ENCODE measurements around the gene KBTBD2. TPM values are rescaled to one million over a fixed set of nuclear protein-coding genes. Genes with fewer than 3 reads are reported as not detected.

The KBTBD2 gene
- 10 to 100 TPM; 24.3 to 38.9 (median 35.5) TPM for total RNA-seq

DNA sequence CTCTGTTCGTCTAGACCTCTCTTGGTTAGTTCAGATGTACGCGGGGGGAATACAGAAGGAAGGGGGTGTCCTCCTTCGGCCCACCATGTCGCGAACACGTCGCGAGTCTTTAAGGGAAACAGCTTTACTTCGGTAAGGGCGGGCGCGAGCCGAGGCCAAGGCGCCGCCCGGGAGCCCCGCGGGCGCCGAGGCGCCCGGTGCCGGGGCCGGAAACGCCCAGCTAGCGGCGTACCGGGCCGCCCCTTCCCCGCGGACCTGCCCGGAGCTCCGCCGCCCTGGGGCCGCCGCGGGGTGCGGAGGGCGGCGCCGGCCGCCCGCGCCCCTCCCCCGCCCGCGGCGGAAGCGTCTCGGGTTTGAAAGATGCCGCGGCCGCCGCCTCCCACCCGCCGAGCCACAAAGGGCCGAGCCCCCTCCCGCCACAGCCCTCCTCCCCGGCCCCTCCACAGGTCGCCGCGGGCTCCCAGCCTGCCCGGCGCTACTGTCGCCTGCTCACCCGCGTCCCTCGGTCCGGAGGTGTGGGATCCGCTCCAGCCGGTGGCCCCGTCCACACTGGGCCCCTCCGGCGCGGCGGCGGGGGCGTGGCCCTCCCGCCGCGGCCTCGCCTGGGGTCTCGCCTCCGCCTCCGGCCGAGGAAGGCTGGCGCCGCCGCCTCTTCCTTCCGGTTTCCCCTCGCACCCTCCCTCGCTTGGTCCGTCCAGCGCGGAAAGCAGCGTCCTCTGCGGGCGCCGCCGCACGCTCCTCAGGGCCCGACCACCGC lies at the start of gene KBTBD2:
KBTBD2 (minus strand) TSS at position 718 of the 757 bp plus-strand sequence. CDS start 12,156 bp downstream, outside the sequence.
- H3K4me3 ChIP-seq (ENCODE audit: low read depth, poor library complexity, severe bottlenecking) = peak within 1 kb of the TSS; percentile 89
- WGBS, 2 donors = 0 to 1% methylated on average over 32 to 78 of the region's 104 CpGs
- DNase-seq (ENCODE audit: low spot score in 2 of 2) = peak; percentile 79 to 96
- intact Hi-C loops (cut with DNase I; ENCODE audit: low total_unique reads) = loop anchor here (5.0 kb wide), 1 partner anchor 51 kb away; no protein-coding TSS in a partner anchor
- TF ChIP-seq, protein P1, sequence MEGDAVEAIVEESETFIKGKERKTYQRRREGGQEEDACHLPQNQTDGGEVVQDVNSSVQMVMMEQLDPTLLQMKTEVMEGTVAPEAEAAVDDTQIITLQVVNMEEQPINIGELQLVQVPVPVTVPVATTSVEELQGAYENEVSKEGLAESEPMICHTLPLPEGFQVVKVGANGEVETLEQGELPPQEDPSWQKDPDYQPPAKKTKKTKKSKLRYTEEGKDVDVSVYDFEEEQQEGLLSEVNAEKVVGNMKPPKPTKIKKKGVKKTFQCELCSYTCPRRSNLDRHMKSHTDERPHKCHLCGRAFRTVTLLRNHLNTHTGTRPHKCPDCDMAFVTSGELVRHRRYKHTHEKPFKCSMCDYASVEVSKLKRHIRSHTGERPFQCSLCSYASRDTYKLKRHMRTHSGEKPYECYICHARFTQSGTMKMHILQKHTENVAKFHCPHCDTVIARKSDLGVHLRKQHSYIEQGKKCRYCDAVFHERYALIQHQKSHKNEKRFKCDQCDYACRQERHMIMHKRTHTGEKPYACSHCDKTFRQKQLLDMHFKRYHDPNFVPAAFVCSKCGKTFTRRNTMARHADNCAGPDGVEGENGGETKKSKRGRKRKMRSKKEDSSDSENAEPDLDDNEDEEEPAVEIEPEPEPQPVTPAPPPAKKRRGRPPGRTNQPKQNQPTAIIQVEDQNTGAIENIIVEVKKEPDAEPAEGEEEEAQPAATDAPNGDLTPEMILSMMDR (IDR thresholded peaks at IDR 0.05) = no peak
- TF ChIP-seq POLR2A (IDR thresholded peaks at IDR 0.05) = no peak

DNA sequence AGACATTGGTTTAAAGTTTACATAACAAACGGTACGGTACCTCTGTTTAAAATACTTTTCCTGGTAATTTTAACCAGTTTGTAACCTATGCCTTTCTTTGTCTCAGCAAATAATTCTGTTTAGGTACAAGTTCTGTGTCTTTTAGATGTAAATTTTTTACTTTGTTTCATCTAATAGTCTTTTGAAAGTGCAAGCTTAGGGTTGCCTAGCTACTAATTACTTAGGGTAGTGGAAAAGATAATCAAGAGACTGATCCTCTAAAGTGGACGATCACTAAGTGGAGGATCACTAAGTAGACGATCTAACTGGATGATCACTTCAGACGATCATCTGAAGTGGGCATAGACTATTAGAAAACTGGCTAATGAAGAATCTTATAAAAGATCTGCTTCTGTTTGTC lies 49.6 kb upstream of the KBTBD2 start:
- DNase-seq (ENCODE audit: low spot score in 2 of 2) = no peak
- no peak for TF ChIP-seq POLR2A (IDR thresholded peaks at IDR 0.05)
- TF ChIP-seq, protein P1 (IDR thresholded peaks at IDR 0.05) = no peak
- intact Hi-C loops (cut with DNase I; ENCODE audit: low total_unique reads) = loop anchor here (5.0 to 10.0 kb wide), 2 partner anchors 49 to 114 kb away; partner anchors contain the start of gene KBTBD2
- WGBS, 2 donors = 35 to 41% methylated on average over 5 of the region's 5 CpGs
- H3K4me3 ChIP-seq (ENCODE audit: low read depth, poor library complexity, severe bottlenecking) = no peak overlapping the region

DNA sequence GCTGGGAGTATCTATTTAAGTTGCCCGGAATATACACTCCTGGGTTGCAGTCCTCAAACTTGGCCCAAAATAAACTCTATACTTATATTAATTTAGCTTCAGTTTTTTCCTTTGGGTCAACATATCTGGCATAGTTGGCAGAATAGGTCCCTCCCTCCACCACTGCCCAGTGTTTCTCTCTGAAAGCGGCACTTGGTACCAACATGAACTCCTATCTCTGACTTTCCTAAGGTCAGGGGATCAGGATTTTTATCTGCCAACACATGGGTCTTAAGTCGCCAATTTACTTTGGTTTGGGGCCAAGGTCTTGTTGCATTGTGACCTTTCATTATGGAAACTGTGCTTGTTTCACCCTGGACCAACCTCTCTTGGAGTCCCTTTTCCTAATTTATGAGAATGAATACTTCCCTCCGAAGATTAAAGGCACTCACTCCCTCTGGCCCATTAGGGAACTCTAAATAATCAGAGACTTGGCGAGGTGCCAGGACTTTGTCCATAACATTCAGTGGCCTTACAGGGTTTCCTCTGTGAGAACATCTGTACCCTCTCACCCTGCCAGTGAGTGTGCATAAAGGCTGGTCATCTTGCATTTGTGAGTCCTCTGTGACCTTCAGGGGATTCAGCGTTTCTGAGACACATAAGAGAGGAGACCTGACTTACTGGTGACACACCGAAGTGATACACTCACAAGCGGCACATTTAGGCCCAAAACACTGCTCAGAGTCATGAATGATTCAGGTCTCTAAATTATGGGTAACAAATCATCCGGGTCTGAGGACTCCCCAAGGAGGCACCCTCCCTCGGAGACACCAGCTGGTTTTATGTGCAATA lies 46.0 kb upstream of the KBTBD2 start:
- TF ChIP-seq POLR2A (IDR thresholded peaks at IDR 0.05) = no peak
- TF ChIP-seq, protein P1 (IDR thresholded peaks at IDR 0.05) = no peak
- intact Hi-C loops (cut with DNase I; ENCODE audit: low total_unique reads) = no loop called here
- WGBS, 2 donors = 61 to 66% methylated on average over 10 of the region's 10 CpGs
- DNase-seq (ENCODE audit: low spot score in 2 of 2) = peak; percentile 61 to 87
- no peak overlapping the region for H3K4me3 ChIP-seq (ENCODE audit: low read depth, poor library complexity, severe bottlenecking)

DNA sequence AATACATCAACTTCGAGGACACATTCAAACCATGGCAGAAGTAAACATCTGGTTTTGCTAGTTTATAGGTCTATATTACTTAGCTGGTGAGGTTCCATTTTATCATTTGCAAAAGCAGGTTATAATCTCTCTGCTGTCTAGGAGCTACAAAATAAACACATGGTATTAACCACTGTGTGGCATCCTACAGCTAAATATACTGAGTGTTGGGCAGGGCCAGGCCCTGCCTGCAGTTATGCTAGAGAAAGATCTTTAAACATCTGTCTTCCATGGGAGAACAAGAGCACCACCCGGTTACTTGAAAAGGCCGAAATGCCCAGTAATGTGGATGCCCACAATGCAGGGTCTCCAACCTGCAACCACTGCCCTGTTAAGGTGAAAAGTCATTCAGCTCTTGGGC lies 45.1 kb upstream of the KBTBD2 start:
- intact Hi-C loops (cut with DNase I; ENCODE audit: low total_unique reads) = no loop called here
- no peak for TF ChIP-seq POLR2A (IDR thresholded peaks at IDR 0.05)
- TF ChIP-seq, protein P1 (IDR thresholded peaks at IDR 0.05) = no peak
- 24 to 78% methylated on average over 3 of the region's 3 CpGs for WGBS, 2 donors
- H3K4me3 ChIP-seq (ENCODE audit: low read depth, poor library complexity, severe bottlenecking) = no peak overlapping the region
- DNase-seq (ENCODE audit: low spot score in 2 of 2) = peak in 1 of 2 donors; percentile 70

DNA sequence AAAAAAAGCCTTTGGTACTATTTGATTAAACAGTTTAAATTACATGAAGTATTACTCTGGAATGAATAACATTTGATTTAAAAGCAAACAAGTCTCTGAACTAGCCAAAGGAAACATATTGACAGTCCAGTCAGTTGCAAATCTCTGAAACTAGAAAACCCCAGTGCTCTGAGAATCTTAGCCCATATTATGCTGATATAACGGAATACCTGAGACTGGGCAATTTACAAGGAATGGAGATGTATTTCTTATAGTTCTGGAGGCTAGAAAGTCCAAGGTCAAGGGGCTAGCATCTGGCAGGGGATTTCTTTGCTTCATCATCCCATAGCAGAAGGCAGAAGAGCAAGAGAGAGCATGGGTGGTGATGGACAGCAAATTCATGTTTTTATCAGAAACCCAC lies 44.0 kb upstream of the KBTBD2 start:
- WGBS, 2 donors = 82 to 94% methylated on average over 1 of the region's 1 CpG
- DNase-seq (ENCODE audit: low spot score in 2 of 2) = no peak
- no peak overlapping the region for H3K4me3 ChIP-seq (ENCODE audit: low read depth, poor library complexity, severe bottlenecking)
- TF ChIP-seq, protein P1 (IDR thresholded peaks at IDR 0.05) = no peak
- TF ChIP-seq POLR2A (IDR thresholded peaks at IDR 0.05) = no peak
- intact Hi-C loops (cut with DNase I; ENCODE audit: low total_unique reads) = no loop called here
